Measurements from ENCODE around the gene GAS2L3. TPM values are rescaled to one million over a fixed set of nuclear protein-coding genes. Genes with fewer than 3 reads are reported as not detected.
A peak's percentile ranks its signal among the peaks of the same experiment; 100 is the strongest.

The GAS2L3 gene
- total and polyA plus RNA-seq, 8 donors: 1.0 to 29.7 (median 1.8) TPM; not detected in 1

DNA sequence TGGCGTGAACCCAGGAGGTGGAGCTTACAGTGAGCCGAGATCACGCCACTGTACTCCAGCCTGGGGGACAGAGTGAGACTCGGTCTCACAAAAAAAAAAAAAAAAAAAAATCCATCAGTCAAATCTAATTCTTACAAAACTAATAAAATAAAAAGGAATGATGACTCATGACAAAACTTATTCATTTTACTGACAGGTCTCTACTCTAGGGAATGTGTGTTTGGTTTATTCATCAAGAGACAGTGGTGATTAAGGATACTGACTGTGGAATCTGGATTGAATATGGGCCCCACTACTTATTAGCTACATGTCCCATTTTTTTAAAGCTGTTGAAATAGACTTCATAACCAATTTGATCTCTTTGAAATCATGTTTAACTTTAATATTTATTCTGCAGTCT, 29.3 kb upstream of the GAS2L3 start:
- 68 to 95% (median 92%) methylated on average over 4 of the region's 4 CpGs for WGBS, 5 donors
- TF ChIP-seq EP300 (IDR thresholded peaks at IDR 0.05): no peak
- no peak for TF ChIP-seq POLR2A (IDR thresholded peaks at IDR 0.05)
- TF ChIP-seq POLR2AphosphoS5 (IDR thresholded peaks at IDR 0.05): no peak
- TF ChIP-seq, protein P1, sequence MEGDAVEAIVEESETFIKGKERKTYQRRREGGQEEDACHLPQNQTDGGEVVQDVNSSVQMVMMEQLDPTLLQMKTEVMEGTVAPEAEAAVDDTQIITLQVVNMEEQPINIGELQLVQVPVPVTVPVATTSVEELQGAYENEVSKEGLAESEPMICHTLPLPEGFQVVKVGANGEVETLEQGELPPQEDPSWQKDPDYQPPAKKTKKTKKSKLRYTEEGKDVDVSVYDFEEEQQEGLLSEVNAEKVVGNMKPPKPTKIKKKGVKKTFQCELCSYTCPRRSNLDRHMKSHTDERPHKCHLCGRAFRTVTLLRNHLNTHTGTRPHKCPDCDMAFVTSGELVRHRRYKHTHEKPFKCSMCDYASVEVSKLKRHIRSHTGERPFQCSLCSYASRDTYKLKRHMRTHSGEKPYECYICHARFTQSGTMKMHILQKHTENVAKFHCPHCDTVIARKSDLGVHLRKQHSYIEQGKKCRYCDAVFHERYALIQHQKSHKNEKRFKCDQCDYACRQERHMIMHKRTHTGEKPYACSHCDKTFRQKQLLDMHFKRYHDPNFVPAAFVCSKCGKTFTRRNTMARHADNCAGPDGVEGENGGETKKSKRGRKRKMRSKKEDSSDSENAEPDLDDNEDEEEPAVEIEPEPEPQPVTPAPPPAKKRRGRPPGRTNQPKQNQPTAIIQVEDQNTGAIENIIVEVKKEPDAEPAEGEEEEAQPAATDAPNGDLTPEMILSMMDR (IDR thresholded peaks at IDR 0.05): no peak
- no peak for DNase-seq
- no peaks in the 10 kb centered on the region for H3K4me1 ChIP-seq
- H3K27me3 ChIP-seq: peaks cover 0 to 4% (median 0%) of the 10 kb centered on the region in 3 donors
- H3K36me3 ChIP-seq: no peaks in the 10 kb centered on the region
- no peaks in the 10 kb centered on the region for H3K9me3 ChIP-seq
- H3K27ac ChIP-seq: no peak overlapping the region
- H3K4me3 ChIP-seq: no peak overlapping the region
- intact Hi-C loops (cut with DNase I; ENCODE audit: low total_unique reads): no loop called here

DNA sequence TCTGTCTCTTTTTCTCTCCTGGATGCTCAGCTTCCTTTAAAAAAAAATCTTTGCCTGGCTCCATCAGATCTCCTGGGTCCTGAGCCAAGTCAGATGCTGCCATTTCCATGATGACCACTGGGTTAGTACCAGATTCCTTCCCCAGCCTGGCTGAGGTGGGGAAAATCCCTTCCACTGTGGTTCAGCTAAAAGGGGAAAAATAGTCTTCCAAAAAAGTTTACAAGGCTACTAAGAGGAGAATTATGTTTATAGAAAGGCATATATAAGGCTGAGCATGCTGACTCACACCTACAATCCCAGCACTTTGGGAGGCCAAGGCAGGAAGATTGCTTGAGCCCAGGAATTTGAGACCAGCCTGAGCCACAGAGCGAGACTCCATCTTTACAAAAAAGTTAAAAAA, 28.4 kb upstream of the GAS2L3 start:
- DNase-seq: no peak
- no peaks in the 10 kb centered on the region for H3K36me3 ChIP-seq
- TF ChIP-seq POLR2AphosphoS5 (IDR thresholded peaks at IDR 0.05) (no peak), EP300 (IDR thresholded peaks at IDR 0.05) (no peak), POLR2A (IDR thresholded peaks at IDR 0.05) (no peak)
- TF ChIP-seq, protein P1 (IDR thresholded peaks at IDR 0.05): no peak
- 87 to 91% (median 91%) methylated on average over 1 of the region's 1 CpG for WGBS, 5 donors
- H3K9me3 ChIP-seq: no peaks in the 10 kb centered on the region
- H3K4me3 ChIP-seq: no peak overlapping the region
- H3K4me1 ChIP-seq: no peaks in the 10 kb centered on the region
- H3K27me3 ChIP-seq: peaks cover 0 to 4% (median 0%) of the 10 kb centered on the region in 3 donors
- intact Hi-C loops (cut with DNase I; ENCODE audit: low total_unique reads): no loop called here
- no peak overlapping the region for H3K27ac ChIP-seq

DNA sequence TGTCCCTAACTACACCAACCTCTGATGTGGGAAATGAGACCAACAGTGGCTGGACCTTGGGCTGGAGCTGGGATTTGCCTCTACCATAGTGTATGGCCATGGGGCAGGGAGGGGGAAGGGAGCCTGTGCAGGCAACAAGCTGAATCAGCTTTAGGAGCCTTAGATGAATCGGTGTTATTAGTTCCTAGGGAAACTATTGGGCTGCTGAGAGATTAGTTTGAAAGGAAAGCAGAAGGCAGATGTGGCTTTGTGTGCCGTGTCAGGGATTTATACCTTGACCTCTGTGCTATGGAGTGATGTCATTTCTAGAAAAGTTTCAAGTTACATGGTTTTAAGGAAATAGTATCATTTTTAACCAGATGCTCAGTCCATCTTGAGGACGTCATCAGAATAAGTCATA, 19.5 kb upstream of the GAS2L3 start:
- intact Hi-C loops (cut with DNase I; ENCODE audit: low total_unique reads): loop anchor here (5.0 kb wide), 1 partner anchor 317 kb away; no protein-coding TSS in a partner anchor
- DNase-seq: peak in 1 of 2 donors; percentile 33
- H3K9me3 ChIP-seq: no peaks in the 10 kb centered on the region
- H3K36me3 ChIP-seq: no peaks in the 10 kb centered on the region
- TF ChIP-seq, protein P1 (IDR thresholded peaks at IDR 0.05): no peak
- TF ChIP-seq POLR2A (IDR thresholded peaks at IDR 0.05): no peak
- no peak for TF ChIP-seq POLR2AphosphoS5 (IDR thresholded peaks at IDR 0.05)
- TF ChIP-seq EP300 (IDR thresholded peaks at IDR 0.05): no peak
- H3K4me1 ChIP-seq: peaks cover 0 to 5% (median 2%) of the 10 kb centered on the region in 4 donors
- no peak overlapping the region for H3K27ac ChIP-seq
- peaks cover 0 to 1% (median 0%) of the 10 kb centered on the region in 3 donors for H3K27me3 ChIP-seq
- H3K4me3 ChIP-seq: no peak overlapping the region
- WGBS, 5 donors: 32 to 60% (median 50%) methylated on average over 3 of the region's 3 CpGs

DNA sequence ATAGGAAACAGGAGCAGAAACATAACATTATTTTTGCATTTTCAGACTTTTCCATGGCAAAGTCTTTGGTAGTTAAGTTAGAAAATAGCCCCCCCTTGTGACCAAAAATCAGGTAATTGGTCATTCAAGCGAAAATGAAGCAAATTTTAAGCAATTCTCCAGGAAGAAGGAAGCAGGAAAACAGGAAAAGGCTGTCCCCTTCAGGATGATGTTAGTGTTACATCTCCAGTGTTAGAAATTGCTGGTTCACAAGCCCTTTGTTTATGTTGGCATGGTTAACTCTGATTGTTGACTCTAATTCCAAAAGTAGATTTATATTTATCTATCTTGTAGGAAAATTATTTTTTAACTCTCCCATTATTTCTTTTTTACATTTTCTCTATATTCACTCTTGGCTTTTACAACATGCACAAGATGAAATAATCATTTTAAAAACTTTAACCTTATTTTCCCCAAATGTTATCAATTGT, 18.8 kb upstream of the GAS2L3 start:
- H3K4me1 ChIP-seq: peaks cover 0 to 5% (median 2%) of the 10 kb centered on the region in 4 donors
- intact Hi-C loops (cut with DNase I; ENCODE audit: low total_unique reads): loop anchor here (5.0 kb wide), 1 partner anchor 317 kb away; no protein-coding TSS in a partner anchor
- no peaks in the 10 kb centered on the region for H3K27me3 ChIP-seq
- DNase-seq: peak in 1 of 2 donors; percentile 92
- no peak overlapping the region for H3K4me3 ChIP-seq
- TF ChIP-seq, protein P1 (IDR thresholded peaks at IDR 0.05): peak in 6 of 7 experiments; percentile 53 to 96 (median 84)
- TF ChIP-seq POLR2AphosphoS5 (IDR thresholded peaks at IDR 0.05) (peak in 1 of 3 donors; percentile 68), EP300 (IDR thresholded peaks at IDR 0.05) (no peak)
- WGBS, 5 donors: 0 to 6% (median 0%) methylated on average over 1 of the region's 1 CpG
- no peaks in the 10 kb centered on the region for H3K36me3 ChIP-seq
- H3K27ac ChIP-seq: no peak overlapping the region
- no peaks in the 10 kb centered on the region for H3K9me3 ChIP-seq
